ENCODE data around the gene COX10.

Gene COX10

GRCh38 chr17:14070344-14070984, 1.2 kb downstream of the COX10 start:
- no peak for DNase-seq (ENCODE audit: low spot score)

DNA sequence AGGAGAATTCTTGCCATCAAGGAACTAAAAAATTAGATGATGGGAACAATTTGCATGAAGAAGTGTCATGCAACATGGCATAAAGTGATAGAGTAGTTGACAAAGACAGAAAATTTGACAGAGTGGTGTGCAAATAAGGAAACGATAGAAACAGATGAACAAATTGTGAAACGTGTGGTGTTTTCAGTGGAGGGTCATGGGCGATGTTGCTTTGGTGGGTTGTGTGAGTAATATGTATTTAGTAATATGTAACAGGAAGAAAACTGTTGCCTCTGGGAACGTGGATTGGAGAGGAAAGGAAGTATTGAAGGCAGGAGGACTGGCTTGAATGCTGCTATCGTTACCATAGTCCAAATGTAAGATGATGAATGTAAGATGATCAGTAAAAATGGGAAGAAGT, 3.6 kb downstream of the COX10 start:
- no peak for DNase-seq (ENCODE audit: low spot score)

DNA sequence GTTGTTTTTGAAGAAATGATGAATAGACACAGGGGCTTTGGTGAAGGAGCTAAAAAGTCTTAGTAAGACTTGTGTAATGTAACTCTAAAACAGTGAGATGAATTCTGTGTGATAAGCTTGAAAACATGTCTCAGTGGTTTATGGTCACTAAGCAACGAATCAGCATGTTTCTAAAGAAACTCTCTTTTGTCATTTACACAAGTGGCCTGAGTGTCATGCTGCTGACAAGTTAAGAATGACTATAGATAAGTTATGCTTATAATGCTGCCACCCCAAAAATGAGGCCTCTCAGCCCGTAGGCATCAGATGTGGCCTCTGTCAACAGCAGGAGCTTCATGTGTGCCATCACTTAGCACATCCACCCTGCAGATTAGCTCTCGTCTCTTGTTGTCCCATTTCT, 8.7 kb downstream of the COX10 start:
- no peak for DNase-seq (ENCODE audit: low spot score)

DNA sequence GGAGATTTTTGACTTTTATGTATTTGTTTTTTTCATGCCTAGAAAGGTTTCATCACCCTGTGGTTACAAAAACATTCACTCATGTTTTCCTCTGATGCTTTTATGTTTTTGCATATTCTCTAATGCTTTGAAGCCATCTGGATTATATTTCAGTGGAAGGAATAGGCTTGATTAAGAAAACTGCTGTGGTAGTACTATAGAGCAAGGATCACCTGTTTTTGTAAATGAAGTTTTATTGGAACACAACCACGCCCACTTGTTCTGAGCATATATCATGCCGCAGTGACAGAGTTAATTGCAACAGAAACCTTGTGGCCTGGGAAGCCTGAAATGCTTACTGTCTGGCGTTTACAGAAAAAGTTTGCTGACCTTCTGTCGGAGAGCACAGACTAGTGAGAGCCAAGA, 11.5 kb downstream of the COX10 start:
- no peak for DNase-seq (ENCODE audit: low spot score)

- DNase-seq (ENCODE audit: low spot score), result peak; percentile 22
Observed at GRCh38 chr17:14082848-14083247, 13.5 kb downstream of the COX10 start.

DNA sequence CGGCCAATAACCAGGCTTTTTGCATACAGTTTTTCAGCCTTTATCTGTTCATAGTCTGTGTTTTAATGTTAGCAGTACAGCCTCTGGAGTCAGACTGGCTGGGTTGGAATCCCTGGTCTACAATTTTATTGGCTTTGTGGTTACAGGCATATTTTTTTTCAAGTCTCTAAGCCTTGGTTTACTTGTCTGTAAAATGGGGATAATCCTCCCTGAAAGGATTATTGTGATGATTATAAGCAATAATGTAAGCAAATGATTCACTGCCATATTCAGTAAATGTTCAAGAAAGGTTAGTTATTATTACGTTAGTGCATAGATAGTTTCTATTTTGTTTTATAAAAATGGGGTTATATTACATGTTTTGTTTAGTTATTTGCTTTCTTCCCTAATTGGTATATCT, 15.7 kb downstream of the COX10 start:
- DNase-seq (ENCODE audit: low spot score), result no peak

GRCh38 chr17:14086189-14086588, 16.9 kb downstream of the COX10 start:
- DNase-seq (ENCODE audit: low spot score), result no peak

DNA sequence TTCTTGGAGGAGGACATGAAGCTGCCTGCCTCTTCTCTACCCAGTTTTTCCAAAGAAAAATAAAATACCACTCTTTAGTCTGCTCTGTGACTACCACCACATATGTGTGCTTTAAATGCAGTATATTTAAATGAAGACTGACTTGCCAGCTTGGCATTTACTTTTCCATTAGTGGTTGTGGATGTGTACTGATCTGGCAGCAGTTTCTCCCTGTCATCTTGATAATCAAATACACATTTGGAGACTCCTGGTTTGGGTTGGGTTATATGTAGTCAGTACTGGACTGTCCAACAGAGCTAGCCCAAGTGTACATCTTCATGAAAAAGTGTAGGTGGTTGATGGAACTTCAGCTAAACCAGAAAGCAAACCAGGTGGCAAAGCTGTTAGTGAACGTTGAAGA, 19.9 kb downstream of the COX10 start:
- no peak for DNase-seq (ENCODE audit: low spot score)

GRCh38 chr17:14091367-14091766, 22.1 kb downstream of the COX10 start:
- DNase-seq (ENCODE audit: low spot score), result no peak

- no peak for DNase-seq (ENCODE audit: low spot score)
Observed at GRCh38 chr17:14092808-14093207, 23.5 kb downstream of the COX10 start.

- no peak for DNase-seq (ENCODE audit: low spot score)
Observed at GRCh38 chr17:14094676-14095601, 25.6 kb downstream of the COX10 start.

- no peak for DNase-seq (ENCODE audit: low spot score)
Observed at GRCh38 chr17:14095631-14096030, 26.3 kb downstream of the COX10 start.

GRCh38 chr17:14098246-14098645, 28.9 kb downstream of the COX10 start:
- no peak for DNase-seq (ENCODE audit: low spot score)

DNA sequence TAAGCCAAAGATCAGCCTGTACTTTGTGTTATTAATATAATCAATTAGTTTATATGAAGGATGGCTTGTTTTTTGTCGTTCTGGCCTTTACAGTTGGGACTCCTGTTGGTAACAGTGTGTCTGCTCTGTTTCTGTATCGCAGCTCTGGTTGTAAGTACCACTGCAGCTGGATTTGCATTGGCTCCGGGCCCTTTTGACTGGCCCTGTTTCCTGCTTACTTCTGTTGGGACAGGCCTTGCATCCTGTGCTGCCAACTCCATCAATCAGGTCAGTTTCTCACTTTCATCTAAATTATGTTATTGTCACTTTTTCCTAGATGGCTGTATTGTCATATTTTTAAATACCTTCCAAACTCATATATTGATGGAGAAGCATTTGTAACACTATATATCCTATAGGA, 32.7 kb downstream of the COX10 start:
- DNase-seq (ENCODE audit: low spot score), result no peak

DNA sequence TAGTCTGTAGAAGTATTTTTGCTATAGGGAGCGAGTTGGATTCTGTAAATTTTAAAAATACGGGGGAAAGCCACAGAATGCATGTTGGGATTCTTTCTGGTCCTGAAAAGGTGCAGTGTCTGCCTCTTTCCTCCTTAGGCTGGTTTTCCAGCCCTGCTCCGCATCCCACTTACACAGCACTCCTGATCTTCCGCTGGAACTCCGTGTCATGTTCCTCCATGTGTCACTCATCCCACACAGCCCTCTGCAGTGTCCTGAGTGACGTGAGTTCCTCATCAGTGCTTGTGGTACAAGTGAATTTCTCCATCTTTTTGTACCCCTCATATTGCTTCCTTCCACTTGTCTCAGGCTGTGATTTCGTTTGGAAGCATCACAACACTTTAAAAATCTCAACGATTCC, 34.5 kb downstream of the COX10 start:
- no peak for DNase-seq (ENCODE audit: low spot score)

- no peak for DNase-seq (ENCODE audit: low spot score)
Observed at GRCh38 chr17:14104734-14105133, 35.4 kb downstream of the COX10 start.

DNA sequence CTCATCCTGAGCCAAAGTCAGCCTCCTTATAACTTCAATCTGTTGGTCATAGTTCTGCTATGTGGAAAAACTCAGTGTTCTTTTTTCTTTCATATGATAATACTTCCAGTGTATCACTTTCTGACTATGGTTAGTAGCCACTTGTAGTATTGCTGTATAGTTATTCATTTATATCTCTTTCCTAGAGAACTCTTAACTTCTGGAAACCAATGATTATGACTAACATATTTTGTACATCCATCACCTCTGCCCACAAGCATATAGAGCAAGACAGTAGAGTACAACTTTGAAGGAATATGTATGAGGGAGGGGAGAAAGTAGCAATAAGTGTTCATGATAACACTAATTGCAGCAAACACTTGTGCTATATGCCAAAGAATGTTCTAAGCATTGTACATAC, 38.6 kb downstream of the COX10 start:
- DNase-seq (ENCODE audit: low spot score), result no peak

- no peak for DNase-seq (ENCODE audit: low spot score)
Observed at GRCh38 chr17:14112407-14112806, 43.1 kb downstream of the COX10 start.

DNA sequence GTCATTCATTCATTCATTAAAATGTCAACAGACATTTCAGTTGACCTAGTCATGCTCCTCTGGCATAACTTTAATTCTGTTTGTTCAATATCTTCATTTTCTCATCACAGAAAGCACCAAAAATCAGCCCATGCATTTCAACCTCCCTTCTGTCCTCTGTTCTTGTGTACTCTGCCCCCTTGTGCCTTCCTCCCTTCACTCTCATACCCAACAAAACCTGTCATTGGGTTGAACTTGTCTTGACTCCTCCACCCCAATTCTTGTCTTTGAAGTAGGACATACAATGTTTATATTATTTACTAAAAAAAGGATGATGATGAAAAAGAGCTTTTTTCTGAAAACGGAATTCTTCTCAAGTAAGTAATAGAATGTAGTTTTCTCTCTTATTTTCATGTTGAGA, 43.8 kb downstream of the COX10 start:
- no peak for DNase-seq (ENCODE audit: low spot score)

DNA sequence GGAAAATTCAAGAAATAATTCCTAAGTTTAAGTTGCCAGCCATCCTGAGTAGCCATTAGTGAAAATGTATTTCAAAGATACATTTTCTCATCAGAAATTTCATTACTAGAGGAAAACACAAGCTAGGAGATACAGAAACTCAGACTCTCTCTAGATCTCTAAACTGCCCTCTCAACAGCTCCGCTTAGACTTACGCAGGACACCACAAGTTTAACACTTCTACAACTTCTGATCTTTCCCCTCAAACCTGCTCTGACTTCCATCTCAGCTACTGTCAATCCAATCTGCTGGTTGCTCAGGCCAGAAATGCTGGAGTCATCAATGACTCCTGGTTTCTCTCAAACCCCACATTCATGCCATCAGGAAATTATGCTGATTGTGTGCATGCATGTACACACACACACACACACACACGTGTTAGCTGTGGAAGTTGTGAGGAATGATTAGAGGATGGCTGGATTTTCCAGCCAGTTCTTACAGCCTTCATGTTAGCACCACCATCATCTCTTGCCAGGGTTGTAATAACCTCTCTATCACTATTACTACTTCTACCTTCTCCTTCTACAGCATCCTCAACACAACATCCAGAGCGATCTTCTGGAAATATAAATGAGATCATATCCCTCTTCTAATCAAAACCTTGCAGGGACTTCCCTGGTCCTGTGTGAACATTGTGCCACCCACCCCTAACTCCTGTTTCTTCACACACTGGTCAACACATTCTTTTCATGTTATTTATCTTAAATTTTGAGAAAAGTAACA, 47.1 kb downstream of the COX10 start:
- DNase-seq (ENCODE audit: low spot score), result no peak

GRCh38 chr17:14118951-14119350, 49.6 kb downstream of the COX10 start:
- no peak for DNase-seq (ENCODE audit: low spot score)

DNA sequence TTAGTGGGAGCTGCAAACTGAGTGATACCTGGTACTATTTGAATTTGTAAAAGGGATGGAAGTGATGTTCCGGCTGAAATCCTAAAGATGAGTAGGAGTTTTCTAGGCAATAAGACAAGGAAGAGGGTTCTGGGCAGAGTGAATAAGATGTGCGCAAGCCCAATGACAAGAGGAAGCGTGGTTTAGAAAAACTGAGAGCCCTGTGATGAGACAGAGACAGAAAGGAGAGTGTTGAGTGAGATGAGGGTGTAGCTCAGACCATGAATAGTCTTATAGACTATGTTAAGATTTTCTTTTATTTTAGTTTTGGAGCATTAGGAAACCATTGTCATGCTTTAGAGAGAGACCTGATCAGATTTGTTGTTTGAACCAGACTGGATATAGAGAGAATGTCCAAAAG, 50.2 kb downstream of the COX10 start:
- no peak for DNase-seq (ENCODE audit: low spot score)

- DNase-seq (ENCODE audit: low spot score), result no peak
Observed at GRCh38 chr17:14121952-14122351, 52.6 kb downstream of the COX10 start.

Measured in cerebellar cortex (tissue), 1 donor.